ENCODE measurements around the gene VPS35.

Gene VPS35

DNA sequence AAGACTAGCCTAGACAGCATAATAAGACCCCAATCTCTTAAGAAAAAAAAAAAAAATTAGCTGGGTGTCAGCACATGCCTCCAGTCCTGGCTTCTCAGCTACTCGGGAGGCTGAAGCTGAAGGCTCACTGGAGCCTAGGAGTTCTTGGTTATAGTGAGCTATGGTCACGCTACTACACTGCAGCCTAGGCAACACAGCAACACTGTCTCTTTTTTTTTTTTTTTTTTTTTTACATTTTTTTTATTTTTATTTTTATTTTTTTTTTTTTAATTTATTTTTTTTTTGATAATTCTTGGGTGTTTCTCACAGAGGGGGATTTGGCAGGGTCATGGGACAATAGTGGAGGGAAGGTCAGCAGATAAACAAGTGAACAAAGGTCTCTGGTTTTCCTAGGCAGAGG is 4.6 kb upstream of the VPS35 start:
- ChIA-PET POLR2A (interaction anchor here (1.0 kb wide), 1 partner anchor 96 kb away, joined by 4 read pairs; no protein-coding TSS in a partner anchor), CTCF (interaction anchor here (0.6 kb wide), 1 partner anchor 42 kb away, joined by 6 read pairs; no protein-coding TSS in a partner anchor)
- TF ChIP-seq, protein P1, sequence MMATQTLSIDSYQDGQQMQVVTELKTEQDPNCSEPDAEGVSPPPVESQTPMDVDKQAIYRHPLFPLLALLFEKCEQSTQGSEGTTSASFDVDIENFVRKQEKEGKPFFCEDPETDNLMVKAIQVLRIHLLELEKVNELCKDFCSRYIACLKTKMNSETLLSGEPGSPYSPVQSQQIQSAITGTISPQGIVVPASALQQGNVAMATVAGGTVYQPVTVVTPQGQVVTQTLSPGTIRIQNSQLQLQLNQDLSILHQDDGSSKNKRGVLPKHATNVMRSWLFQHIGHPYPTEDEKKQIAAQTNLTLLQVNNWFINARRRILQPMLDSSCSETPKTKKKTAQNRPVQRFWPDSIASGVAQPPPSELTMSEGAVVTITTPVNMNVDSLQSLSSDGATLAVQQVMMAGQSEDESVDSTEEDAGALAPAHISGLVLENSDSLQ (IDR thresholded peaks at IDR 0.05), result no peak
- TF ChIP-seq TARDBP (IDR thresholded peaks at IDR 0.05) (no peak), CTBP1 (IDR thresholded peaks at IDR 0.05; ENCODE audit: borderline replicate concordance) (no peak), FOXM1 (IDR thresholded peaks at IDR 0.05; ENCODE audit: borderline replicate concordance) (no peak), SP1 (IDR thresholded peaks at IDR 0.05) (no peak), ARNT (IDR thresholded peaks at IDR 0.05) (no peak), FOXA1 (IDR thresholded peaks at IDR 0.05) (no peak), NFRKB (IDR thresholded peaks at IDR 0.05) (no peak), LEF1 (IDR thresholded peaks at IDR 0.05; ENCODE audit: borderline replicate concordance) (no peak), ZNF384 (IDR thresholded peaks at IDR 0.05) (no peak), ELF4 (IDR thresholded peaks at IDR 0.05) (no peak), FOXK2 (IDR thresholded peaks at IDR 0.05) (no peak), BHLHE40 (IDR thresholded peaks at IDR 0.05; ENCODE audit: borderline replicate concordance) (no peak), L3MBTL2 (conservative IDR thresholded peaks at IDR 0.05) (no peak), SUZ12 (IDR thresholded peaks at IDR 0.05) (no peak), HDGF (IDR thresholded peaks at IDR 0.05; ENCODE audit: borderline replicate concordance) (no peak)
- DNase-seq (ENCODE audit: extremely low spot score), result no peak

DNA sequence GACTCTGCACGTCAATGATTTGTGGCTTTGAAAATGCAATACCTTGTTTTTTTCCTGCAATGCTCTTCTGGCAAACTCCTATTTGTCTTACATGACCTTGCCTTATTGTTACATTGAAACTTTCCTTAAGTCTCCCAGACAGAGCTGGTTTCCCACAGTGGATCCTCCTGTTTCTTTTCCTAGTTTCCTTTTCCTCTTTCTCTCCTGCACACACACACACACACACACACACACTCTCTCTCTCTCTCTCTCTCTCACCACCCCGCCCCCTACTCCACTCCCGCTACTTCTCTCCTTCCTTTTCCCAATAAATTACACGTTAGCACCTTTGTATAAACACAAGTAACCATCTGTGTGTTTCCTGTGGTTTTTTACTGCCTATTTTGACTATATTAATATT is 2.7 kb upstream of the VPS35 start:
- CTCF ChIA-PET, result interaction anchor here (0.8 to 1.2 kb wide), 2 partner anchors 15 to 18 kb away, joined by 3 read pairs; no protein-coding TSS in a partner anchor
- POLR2A ChIA-PET, result interaction anchor here (0.9 kb wide), 2 partner anchors 98 to 192 kb away, joined by 3 read pairs; no protein-coding TSS in a partner anchor
- no peak for TF ChIP-seq FOXA1 (IDR thresholded peaks at IDR 0.05)
- TF ChIP-seq FOXK2 (IDR thresholded peaks at IDR 0.05), result no peak
- no peak for TF ChIP-seq TARDBP (IDR thresholded peaks at IDR 0.05)
- no peak for TF ChIP-seq LEF1 (IDR thresholded peaks at IDR 0.05; ENCODE audit: borderline replicate concordance)
- no peak for TF ChIP-seq HDGF (IDR thresholded peaks at IDR 0.05; ENCODE audit: borderline replicate concordance)
- TF ChIP-seq, protein P1 (IDR thresholded peaks at IDR 0.05), result no peak
- no peak for TF ChIP-seq L3MBTL2 (conservative IDR thresholded peaks at IDR 0.05)
- no peak for TF ChIP-seq FOXM1 (IDR thresholded peaks at IDR 0.05; ENCODE audit: borderline replicate concordance)
- TF ChIP-seq SP1 (IDR thresholded peaks at IDR 0.05), result no peak
- no peak for DNase-seq (ENCODE audit: extremely low spot score)

DNA sequence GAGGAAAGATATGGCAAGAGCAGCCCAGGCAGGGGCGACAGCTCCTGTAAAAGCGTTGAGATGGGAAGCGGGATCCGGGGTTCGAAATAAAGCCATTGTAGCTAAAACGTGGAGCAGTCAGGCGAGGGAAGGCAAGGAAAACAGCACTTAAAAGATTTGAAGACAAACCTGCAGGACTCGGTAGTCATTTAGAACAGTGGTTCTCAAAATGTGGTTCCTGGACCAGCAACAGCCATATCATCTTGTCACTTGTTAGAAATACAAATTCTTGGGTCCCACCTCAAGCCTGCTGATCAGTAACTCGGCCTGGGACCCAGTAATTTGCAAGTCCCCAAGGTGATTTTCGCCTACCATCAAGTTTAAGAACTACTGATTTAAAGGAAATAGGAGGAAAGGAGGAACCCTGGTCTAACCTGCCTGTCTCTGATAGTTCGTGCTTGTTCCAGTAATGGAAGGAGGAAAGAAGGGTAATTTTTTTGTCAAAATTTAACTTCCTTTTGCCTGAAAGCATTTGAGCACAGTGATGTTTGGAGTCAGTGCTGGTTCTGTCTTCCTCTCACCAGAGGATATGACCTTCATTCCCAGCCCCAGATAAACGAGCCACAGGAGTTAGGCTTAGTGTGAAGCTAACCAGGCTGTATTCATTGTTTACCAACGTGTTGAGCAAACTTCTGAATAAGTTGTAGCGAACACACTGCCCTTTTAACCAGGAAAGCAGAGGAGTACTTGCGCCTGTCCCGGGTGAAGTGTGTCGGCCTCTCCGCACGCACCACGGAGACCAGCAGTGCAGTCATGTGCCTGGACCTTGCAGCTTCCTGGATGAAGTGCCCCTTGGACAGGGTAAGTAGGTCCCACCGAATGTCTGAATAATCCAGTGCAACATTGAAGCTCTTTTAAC is 1.6 kb upstream of the VPS35 start:
- ChIA-PET CTCF (interaction anchor here (1.2 kb wide), 1 partner anchor 17 kb away, joined by 3 read pairs; no protein-coding TSS in a partner anchor), POLR2A (interaction anchor here (0.6 to 1.7 kb wide), 10 partner anchors 16 to 194 kb away, joined by 3 to 7 read pairs (median 3); partner anchors contain the start of gene GPT2)
- no peak for TF ChIP-seq LEF1 (IDR thresholded peaks at IDR 0.05; ENCODE audit: borderline replicate concordance)
- no peak for TF ChIP-seq ARNT (IDR thresholded peaks at IDR 0.05)
- TF ChIP-seq, protein P1 (IDR thresholded peaks at IDR 0.05), result no peak
- DNase-seq (ENCODE audit: extremely low spot score), result no peak

DNA sequence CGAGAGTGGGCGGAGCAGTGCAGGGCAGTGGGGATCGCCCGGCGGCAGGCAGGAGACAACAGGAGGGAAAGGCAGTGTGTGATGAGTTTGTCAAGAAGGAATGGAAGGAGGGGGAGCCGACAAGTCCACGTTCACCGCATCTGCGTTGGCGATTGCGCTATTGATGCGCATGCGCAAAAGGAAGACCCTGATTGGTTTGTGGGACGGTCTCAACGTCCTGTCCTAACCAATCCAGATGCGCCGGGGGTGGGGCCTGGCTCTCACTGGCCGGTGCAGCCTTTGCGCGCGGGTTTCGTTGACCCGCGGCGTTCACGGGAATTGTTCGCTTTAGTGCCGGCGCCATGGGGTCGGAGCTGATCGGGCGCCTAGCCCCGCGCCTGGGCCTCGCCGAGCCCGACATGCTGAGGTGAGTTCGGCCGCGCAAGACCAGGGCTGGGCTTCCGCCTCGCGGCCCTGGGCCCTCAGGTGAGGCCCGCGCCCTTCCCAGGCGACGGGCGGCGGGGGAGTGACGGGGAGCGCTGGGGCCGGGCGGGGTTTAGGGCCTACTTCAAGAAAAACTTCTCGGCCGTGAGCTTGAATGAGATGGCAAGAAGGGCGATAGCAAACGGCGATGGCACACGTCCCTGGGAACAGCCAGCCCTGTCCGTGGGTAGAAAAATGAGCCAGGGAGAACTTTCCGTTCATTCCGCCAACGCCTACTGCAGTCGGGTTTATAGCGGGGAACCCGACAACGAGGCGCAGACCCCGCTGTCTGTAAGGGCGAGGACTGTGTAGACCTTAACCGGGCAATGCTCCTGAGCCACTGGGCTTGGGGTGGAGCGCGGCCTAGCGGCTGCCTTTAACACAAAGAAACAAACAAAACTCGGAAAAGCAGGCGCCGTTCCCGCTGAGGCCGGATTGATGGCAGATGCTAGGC is 645 bp upstream of the VPS35 start, which contains the start of gene ORC6:
Gene ORC6 (plus strand): TSS at position 295 of the 916 bp plus-strand sequence. CDS start 47 bp downstream, at position 342.
- peak; percentile 32; the same call in 1 of the 2 replicates for TF ChIP-seq ELF4 (IDR thresholded peaks at IDR 0.05)
- TF ChIP-seq L3MBTL2 (conservative IDR thresholded peaks at IDR 0.05), result peak; percentile 56
- TF ChIP-seq SUZ12 (IDR thresholded peaks at IDR 0.05), result no peak
- CTCF ChIA-PET, result no interaction called here
- DNase-seq (ENCODE audit: extremely low spot score), result peak; percentile 94
- POLR2A ChIA-PET, result interaction anchor here (0.6 to 1.7 kb wide), 9 partner anchors 11 to 195 kb away, joined by 3 to 7 read pairs (median 3); partner anchors contain the start of gene GPT2

DNA sequence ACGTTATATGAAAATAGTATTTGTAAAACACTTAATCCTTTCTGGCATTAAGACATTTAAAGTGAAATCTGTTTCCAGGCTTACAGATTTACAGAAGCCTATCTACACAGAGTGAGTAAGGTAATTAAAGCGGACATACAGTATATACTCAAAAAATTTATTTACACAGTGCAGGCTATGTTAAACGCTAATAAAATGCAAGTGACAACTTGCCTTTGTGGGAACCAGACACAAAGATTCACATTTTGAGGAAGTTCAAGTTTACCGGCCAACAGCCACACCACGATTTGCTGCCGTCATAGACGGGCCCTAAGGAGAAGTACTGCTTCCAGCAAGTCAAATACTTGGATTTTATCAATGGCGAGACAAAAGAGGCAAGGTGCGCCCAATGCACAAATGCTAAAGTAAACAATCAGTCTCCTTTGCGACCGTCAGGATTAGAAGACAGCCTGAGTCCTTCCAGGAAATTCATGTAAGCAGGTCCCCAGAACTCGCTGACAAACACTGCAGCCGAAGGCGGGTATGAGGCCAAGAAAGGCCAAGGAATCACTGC is 801 bp downstream of the VPS35 start:
- DNase-seq (ENCODE audit: extremely low spot score), result no peak
- TF ChIP-seq LEF1 (IDR thresholded peaks at IDR 0.05; ENCODE audit: borderline replicate concordance), result no peak
- TF ChIP-seq SP1 (IDR thresholded peaks at IDR 0.05), result no peak
- no peak for TF ChIP-seq ZNF384 (IDR thresholded peaks at IDR 0.05)
- TF ChIP-seq SUZ12 (IDR thresholded peaks at IDR 0.05), result no peak
- TF ChIP-seq, protein P1 (IDR thresholded peaks at IDR 0.05), result no peak
- TF ChIP-seq FOXA1 (IDR thresholded peaks at IDR 0.05), result no peak
- POLR2A ChIA-PET, result no interaction called here
- CTCF ChIA-PET, result no interaction called here
